DMS79 (cell line): ENCODE data around the gene TRIP13.
A peak's percentile ranks its signal among the peaks of the same experiment; 100 is the strongest.
"Not testable (repeated sequence)": the region's sequence is repeated elsewhere in the genome, so short reads cannot be mapped to it uniquely, and the experiment has no call there.

ENCODE experiments used
- DNase-seq: peaks from one replicate; lab custom pipeline; 2025; lab: John Stamatoyannopoulos, UW

TRIP13 gene, protein sequence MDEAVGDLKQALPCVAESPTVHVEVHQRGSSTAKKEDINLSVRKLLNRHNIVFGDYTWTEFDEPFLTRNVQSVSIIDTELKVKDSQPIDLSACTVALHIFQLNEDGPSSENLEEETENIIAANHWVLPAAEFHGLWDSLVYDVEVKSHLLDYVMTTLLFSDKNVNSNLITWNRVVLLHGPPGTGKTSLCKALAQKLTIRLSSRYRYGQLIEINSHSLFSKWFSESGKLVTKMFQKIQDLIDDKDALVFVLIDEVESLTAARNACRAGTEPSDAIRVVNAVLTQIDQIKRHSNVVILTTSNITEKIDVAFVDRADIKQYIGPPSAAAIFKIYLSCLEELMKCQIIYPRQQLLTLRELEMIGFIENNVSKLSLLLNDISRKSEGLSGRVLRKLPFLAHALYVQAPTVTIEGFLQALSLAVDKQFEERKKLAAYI

DNA sequence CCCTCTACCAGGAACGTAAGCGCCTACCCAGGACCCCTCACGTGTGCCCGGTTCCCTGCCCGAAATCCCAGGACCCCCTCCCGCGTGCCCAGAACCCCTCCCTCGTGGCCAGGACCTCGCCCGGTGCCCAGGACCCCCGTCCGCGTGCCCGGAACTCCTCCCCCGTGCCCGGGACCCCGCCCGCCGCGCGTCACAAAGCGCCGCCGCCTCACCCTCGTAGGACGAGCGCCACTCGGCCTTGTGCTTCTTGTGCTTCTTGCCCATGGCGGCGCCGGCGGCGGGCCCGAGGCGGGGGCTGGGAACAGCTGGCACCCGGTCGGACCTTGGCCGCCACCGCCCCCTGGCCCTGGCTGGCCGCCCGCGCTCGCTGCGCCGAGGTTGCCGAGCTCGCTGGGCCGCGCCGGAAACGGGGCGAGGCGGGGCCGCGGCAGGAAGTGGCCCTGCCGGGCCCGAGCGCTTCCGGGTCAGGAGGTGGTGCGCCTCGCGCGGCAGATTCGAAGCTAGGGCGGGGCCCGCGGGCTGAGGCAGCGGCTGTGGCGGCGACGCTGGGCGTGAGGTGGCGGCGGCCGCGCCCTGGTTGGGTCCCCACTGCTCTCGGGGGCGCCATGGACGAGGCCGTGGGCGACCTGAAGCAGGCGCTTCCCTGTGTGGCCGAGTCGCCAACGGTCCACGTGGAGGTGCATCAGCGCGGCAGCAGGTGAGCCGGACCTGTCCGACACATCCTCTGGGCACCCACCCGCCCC, at the start of gene TRIP13, which contains the start of gene BRD9:
TSS of gene TRIP13 (plus strand) at position 491 of the 743 bp plus-strand sequence. CDS start at position 606, 115 bp downstream.
TSS of gene BRD9 (minus strand) at position 408 of the 743 bp plus-strand sequence. CDS start at position 264, 144 bp downstream.
- peak; percentile 61 for DNase-seq

DNA sequence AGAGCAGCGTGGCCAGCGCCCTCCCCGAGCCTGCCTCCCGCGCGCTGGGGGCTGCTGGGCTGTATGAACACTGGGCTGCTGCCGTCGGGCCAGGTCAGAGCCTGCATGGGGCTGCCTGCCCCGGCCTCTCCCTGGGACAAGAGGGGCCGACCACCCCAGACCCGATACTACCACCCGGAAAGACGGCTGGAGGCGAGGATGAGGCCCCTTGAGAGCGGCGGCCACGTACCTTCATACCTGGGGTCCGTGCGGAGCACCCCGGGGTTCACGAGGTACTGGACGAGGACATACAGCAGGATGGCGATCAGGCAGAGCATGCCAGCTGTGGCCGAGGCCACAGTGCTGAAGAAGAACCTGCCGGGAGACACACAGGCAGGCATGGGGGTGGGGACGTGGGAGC, 49.3 kb upstream of the TRIP13 start:
- DNase-seq, result not testable (repeated sequence)

DNA sequence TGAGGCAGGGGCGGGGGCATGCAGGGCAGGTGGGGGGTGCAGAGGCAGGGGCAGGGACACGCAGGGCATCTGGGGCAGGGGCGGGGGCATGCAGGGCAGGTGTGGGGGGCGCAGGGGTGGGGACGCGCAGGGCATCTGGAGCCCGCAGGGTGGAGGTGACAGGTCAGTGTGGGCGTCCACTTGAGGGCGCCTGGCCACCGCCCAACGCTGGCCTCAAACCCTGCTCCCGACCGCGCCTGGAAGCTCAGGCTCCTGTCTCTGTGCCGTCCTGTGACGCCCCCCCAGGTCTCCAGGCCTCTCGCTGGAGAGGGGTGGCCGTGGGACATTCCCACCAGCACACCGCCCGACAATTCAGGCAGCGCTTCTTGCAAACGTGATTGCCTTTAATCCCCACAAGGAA, 48.8 kb upstream of the TRIP13 start:
- DNase-seq, result not testable (repeated sequence)

DNA sequence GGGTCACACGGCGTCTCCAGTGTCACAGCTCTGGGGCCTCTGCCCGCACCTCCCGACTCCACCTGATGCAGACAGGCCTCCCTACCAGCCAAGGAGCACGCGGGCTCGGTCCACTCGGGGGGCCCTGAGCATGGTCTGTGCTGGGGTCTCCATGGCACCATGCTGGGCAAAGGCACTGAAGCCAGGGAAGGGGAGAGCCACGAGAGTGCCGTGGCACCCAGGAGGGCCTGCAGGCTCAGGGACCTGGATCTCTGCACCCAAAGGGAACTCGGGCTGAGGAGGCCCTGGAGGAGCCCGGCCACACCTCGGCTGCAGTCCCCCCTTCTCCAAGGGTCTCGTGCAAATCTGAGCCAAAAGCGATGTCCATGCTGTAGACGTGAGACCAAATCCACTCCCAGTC, 48.3 kb upstream of the TRIP13 start:
- not testable (repeated sequence) for DNase-seq

DNA sequence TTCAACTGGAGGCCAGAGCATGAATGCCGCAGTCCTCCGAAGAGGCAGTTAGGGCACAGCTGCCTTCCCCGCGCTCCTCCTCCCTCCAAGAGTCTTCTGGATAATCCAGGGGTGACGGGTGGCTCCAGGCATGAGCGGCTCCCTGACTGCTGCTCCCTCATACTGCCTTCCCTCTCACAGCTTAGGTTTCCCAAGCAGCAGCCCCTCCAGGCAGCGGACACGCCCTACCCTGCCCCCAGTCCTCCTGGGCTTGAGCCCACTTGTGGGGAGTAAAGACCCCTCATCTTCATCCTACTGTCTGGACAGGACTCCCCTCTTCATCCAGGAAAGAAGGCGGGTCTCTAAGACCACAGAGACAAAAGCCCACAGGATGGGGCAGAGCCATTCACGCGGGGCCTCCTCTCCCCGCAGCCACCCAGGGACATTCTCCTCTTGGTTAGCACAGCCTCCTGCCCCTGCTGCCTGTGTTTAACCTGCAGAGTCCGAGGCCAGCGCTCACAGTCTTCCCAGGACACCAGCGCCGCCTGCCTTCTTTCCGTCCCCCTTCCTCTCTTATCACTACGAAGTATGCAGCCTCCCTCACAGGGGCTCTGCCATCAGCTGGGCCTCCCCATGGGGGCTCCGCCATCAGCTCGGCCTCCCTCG, 47.5 kb upstream of the TRIP13 start:
- DNase-seq, result not testable (repeated sequence)

DNA sequence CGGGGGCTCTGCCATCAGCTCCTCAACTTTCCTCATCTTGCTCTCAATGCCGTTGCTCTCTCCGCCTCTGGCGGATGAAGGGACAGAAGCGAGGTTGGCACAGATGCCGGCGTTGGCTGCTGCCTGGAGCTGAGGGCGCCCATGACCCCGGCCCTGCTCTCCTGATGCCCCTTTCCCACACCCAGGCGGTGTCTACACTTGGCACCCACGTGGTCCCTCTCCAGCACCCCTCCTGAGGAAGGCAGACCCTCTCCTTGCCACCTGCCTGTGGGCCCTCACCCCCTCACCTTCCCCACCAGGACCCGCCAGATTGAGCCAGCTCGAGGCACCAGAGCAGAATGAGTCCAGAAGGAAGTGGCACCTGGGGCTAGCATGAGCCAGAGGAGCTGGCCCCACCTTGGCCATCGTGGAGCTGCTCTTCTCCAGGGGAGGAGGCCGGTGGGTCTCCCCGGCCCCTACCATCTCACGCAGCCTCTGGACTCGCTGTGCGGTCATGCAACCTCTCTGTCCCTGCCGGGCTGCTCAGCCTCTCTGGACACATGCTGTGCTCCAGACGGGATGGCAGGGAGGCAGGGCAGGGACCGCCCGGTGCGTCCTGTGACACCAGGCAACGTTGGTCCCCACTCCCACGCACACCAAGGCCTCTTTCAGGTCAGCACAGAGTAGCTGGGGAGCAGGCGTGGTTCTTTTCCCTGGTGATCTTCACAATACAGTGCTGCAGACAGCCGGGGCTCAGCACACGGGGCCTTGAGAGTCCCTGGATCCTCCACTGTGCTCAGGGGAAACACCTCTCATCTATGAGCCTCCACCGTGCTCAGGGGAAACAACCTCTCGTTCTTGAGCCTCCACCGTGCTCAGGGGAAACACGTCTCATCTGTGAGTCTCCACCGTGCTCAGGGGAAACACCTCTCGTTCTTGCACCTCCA, 46.7 kb upstream of the TRIP13 start:
- not testable (repeated sequence) for DNase-seq

DNA sequence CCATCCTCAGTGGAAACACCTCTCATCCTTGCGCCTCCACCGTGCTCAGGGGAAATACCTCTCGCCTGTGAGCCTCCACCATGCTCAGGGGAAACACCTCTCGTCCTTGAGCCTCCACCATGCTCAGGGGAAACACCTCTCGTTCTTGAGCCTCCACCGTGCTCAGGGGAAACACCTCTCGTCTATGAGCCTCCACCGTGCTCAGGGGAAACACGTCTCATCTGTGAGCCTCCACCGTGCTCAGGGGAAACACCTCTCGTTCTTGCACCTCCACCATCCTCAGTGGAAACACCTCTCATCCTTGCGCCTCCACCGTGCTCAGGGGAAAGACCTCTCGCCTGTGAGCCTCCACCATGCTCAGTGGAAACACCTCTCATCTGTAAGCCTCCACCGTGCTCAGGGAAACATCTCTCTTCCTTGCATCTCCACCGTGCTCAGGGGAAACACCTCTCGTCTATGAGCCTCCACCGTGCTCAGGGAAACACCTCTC, 46.0 kb upstream of the TRIP13 start:
- DNase-seq, result not testable (repeated sequence)

DNA sequence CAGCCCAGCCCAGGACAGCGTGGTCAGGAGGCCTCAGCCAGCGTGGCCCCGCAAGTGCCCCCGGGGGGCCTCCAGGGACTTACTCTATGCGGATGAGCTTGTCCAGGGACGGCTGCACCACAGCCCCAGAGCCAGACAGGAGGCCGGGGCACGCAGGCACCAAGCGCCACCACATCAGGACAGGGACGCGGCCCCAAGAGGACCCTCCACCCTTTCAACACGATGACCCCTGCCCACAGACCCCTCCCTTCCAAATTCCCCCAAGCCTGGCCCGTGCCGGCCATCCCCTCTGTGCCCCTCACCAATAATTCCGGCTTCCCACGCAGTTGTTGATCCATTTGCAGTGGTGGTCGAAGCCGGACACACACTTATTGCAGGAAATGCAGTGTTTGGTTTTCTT, 45.5 kb upstream of the TRIP13 start:
- DNase-seq, result not testable (repeated sequence)

DNA sequence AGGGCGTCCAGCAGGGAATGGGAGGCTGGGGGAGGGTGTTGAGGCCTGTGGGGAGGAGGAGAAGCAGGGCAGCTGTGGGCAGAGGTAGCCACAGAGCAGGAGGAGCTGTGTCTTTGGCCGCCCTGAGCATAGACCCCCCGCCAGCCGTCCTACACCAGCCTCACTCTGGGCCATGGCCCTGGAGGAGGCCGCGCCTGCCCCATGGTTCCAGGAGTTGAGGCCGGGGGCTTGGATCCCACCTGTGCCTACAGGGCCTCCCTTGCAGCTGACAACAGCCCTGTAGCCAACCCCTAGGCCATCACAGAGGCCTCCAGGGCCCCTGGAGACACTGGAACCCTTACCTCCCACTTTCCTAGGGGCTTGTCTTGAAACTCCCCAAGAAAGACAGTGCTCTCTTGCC, 44.9 kb upstream of the TRIP13 start:
- DNase-seq, result not testable (repeated sequence)

DNA sequence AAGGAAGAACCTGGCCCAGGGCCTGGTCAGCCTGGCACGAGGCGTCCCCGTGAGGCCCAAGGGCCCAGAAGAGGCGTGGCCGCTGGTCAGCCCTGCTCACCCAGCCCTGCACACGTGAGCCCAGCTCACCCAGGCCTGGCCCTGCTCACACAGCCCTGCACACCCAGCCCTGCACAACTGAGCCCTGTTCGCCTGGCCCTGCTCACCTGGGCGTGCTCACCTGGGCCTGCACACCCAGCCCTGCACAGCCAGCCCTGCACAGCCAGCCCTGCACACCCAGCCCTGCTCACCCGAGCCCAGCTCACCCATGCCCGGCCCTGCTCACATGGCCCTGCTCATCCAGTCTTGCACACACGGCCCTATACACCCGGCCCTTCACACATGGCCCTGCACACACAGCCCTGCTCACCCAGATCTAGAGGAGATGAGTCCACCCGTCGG, 44.0 kb upstream of the TRIP13 start:
- no peak for DNase-seq

DNA sequence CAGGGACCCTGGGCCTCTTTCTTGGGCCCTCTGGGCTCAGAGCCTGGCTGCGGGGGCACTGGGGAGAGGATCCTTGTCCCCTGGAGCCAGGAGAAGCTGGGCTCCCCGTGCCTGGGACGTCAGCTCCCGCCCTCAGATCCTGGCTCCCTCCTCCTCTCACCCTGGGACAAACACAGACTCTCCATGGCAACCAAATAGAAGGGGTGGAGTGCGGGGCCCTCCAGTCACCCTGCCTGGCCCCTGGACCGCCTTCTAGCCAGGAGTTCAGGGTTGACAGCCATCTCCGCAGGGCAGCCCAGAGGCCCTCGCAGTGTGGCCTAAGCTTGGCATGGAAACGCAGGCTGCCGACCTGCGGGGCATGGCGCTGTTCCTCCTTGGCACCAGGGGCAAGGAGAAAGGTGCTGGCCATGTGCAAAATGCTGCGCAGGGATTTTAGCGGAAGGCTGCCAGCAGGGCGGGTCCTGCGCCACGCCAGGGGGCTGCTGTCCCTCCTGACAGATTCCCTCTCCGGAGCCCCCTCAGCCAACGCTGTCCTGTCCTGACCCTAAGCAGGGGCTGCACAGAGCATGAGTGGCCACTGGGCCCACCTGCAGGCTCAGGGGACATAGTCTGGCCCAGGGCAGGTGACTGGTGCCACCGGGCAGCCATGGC, 42.9 kb upstream of the TRIP13 start:
- DNase-seq, result no peak

DNA sequence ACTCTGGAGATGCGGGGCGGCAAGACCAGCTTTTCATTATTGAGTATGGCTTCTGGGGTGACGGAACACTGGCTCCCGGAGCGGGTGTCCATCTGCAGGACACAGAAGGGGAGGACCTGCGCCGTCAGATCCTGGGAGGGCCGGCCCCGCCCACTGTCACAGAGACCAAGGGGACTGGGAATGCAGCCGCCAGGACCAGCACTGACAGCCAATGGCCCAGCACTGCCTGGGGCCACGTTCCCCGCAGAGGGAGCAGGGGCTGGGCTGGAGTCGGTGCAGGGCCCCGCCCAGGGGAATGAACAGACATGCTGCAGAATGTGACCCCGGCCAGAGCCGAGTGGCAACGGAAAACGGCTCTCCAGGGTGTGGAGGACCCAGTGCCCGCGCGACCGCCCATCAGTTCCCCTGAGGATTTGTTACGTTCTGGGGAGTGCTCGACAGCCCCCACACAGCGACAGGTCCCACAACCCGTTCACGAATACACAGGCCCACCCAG, 42.1 kb upstream of the TRIP13 start, which contains the start of gene ZDHHC11:
TSS of gene ZDHHC11 (minus strand) at position 476 of the 496 bp plus-strand sequence. CDS start at position 92, 384 bp downstream.
- peak; percentile 32 for DNase-seq

DNA sequence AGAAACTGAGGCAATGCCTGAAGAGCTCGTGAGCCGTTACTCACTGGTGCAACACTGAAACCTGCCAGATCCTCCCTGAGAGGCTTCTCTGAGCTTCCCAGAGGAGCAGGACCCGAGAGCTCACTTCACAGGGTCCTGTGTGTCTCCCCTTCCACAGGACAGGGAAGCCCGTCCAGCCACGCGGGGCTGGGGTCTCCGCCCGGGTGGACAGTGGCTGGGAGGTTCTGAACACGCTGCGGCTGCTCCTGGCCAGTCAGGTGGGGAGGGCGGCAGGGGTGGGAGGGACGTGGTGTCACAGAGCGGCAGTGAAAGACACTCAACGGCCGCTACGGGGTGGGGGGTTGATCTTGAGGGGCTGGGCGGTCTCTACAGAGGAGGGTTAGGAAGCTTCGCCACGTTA, 41.6 kb upstream of the TRIP13 start:
- DNase-seq, result no peak

DNA sequence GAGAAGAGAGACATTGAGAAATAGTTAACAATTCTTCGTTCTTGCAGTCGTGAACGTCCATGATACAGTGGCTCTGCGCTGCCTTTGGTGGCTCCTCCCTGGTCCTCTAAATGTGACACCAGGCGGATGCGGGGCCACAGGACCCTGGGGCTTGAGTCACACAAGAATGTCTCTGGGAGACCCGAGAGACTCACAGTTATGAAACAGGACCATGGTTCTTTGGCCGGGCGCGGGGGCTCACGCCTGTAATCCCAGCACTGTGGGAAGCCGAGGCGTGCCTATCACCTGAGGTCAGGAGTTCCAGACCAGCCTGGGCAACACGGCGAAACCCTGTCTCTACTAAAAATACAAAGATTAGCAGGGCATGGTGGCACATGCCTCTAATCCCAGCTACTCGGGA, 41.1 kb upstream of the TRIP13 start:
- DNase-seq, result no peak

DNA sequence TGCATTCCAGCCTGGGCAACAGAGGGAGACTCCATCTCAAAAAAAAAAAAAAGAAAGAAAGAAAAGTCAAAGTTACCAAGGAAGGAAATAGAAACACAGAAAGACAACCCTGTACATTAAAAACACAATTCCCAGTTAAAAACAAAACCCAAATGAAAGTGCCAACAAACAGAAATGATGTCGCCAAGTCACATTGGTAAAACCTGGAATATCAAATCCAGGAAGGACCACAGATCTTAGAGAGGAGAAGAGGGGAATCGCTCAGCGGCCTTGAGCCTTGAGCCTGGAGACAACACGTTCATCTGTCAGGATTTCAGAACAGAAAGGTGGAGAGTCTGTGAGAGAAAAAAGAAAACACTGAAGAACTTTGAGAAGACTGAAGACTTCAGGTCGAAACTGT, 40.7 kb upstream of the TRIP13 start:
- DNase-seq, result no peak

DNA sequence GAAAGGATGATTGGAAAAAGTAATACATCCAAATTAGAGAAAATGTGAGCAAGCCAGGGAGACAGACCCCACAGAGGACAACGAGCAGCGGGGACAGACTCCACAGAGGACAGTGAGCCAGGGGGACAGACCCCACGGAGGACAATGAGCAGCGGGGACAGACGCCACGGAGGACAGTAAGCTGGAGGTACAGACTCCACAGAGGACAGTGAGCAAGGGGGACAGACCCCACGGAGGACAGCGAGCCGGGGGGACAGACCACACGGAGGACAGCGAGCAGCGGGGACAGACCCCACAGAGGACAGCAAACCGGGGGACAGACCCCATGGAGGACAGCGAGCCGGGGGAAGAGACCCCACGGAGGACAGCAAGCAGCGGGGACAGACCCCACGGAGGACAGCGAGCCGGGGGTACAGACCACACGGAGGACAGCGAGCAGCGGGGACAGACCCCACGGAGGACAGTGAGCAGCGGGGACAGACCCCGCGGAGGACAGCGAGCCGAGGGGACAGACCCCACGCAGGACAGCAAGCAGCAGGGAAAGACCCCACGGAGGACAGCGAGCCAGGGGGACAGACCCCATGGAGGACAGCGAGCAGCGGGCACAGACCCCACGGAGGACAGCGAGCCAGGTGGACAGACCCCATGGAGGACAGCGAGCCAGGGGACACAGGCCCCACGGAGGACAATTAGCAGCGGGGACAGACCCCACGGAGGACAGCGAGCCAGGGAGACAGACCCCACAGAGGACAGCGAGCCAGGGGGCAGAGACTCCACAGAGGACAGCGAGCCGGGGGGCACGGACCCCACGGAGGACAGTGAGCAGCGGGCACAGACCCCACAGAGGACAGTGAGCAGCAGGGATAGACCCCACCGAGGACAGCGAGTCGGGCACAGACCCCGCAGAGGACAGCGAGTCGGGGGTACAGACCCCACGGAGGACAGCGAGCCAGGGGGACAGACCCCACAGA, 40.0 kb upstream of the TRIP13 start:
- no peak for DNase-seq

DNA sequence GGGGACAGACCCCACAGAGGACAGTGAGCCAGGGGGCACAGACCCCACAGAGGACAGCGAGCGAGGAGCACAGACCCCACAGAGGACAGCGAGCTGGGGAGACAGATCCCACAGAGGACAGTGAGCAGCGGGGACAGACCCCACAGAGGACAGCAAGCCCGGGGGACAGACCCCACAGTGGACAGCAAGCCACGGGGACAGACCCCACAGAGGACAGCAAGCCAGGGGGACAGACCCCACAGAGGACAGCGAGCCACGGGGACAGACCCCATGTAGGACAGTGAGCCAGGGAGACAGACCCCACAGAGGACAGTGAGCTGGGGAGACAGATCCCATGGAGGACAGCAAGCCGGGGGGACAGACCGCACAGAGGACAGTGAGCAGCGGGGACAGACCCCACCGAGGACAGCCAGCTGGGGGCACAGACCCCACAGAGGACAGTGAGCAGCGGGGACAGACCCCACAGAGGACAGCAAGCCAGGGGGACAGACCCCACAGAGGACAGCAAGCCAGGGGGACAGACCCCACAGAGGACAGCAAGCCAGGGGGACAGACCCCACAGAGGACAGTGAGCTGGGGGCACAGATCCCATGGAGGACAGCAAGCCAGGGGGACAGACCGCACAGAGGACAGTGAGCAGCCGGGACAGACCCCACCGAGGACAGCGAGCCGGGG, 39.1 kb upstream of the TRIP13 start:
- not testable (repeated sequence) for DNase-seq

DNA sequence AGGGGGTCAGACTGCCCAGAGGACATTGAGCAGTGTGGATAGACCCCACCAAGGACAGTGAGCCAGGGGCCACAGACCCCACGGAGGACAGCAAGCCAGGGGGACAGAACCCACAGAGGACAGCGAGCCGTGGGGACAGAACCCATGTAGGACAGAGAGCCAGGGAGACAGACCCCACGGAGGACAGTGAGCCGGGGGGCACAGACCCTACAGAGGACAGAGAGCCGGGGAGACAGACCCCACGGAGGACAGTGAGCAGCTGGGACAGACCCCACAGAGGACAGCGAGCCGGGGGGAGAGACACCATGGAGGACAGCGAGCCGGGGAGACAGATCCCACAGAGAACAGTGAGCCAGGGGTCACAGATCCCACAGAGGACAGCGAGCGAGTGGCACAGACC, 38.5 kb upstream of the TRIP13 start:
- no peak for DNase-seq
